SU-DHL-6 (cell line): Measurements from ENCODE around the gene NMT1.

Source experiments
- H2AFZ ChIP-seq: fragments of 200-600 bp; sonication (generic); 2 replicates; pipeline ENCODE4 v1.6.1; 2014; ENCODE audit warnings: low read depth, mild to moderate bottlenecking, moderate library complexity, mixed read lengths, antibody characterized with exemption, low read length; ENCODE audit not compliant: severe bottlenecking
- H3F3A ChIP-seq: fragments of 200-600 bp; shearing (Covaris generic); 2 replicates; pipeline ENCODE4 v1.6.0; 2016; ENCODE audit warnings: antibody characterized with exemption, mild to moderate bottlenecking; ENCODE audit not compliant: insufficient read depth
- H3K27ac ChIP-seq: fragments of 200-600 bp; sonication (generic); 2 replicates; pipeline ENCODE4 v1.5.1; 2016; ENCODE audit warnings: low read depth, mild to moderate bottlenecking, low read length, moderate library complexity, mixed read lengths
- H3K27me3 ChIP-seq: fragments of 200-600 bp; sonication (generic), shearing (Covaris generic); 2 replicates; pipeline ENCODE4 v1.6.0; 2014; ENCODE audit warnings: mild to moderate bottlenecking, low read length
- H3K36me3 ChIP-seq: fragments of 200-600 bp; sonication (generic); 2 replicates; pipeline ENCODE4 v1.6.1; 2014; ENCODE audit warnings: mild to moderate bottlenecking, low read length, mixed read lengths
- H3K4me2 ChIP-seq: fragments of 300-600, 200-600 bp; shearing (Covaris generic), sonication (generic); 2 replicates; pipeline ENCODE4 v1.6.0; 2014; ENCODE audit warnings: low read length, low read depth, mild to moderate bottlenecking; ENCODE audit not compliant: poor library complexity, severe bottlenecking
- H3K4me3 ChIP-seq: fragments of 200-600 bp; sonication (generic); 2 replicates; pipeline ENCODE4 v1.5.1; 2014; ENCODE audit warnings: antibody characterized with exemption, low read length, mild to moderate bottlenecking, mixed read lengths; ENCODE audit not compliant: insufficient read depth, poor library complexity, severe bottlenecking
- H3K79me2 ChIP-seq: fragments of 200-600 bp; sonication (generic); 2 replicates; pipeline ENCODE4 v1.6.1; 2014; ENCODE audit warnings: mild to moderate bottlenecking, low read length, moderate library complexity; ENCODE audit not compliant: insufficient read depth
- H3K9ac ChIP-seq: fragments of 200-600 bp; sonication (generic); 2 replicates; pipeline ENCODE4 v1.7.0; 2014; ENCODE audit warnings: mild to moderate bottlenecking, low read length
- H3K9me2 ChIP-seq: fragments of 200-600 bp; sonication (generic); replicated peaks from 2 replicates; pipeline ENCODE4 v1.6.1; 2014; ENCODE audit warnings: low read length; ENCODE audit not compliant: insufficient read depth
- H3K9me3 ChIP-seq: fragments of 200-600 bp; sonication (generic); 2 replicates; pipeline ENCODE4 v1.6.1; 2014; ENCODE audit warnings: low read length, mixed read lengths; ENCODE audit not compliant: insufficient read depth
- H4K20me1 ChIP-seq: fragments of 200-600 bp; sonication (generic); 2 replicates; pipeline ENCODE4 v1.6.1; 2014; ENCODE audit warnings: low read depth, mild to moderate bottlenecking, antibody characterized with exemption, low read length, moderate library complexity, mixed read lengths
- EZH2phosphoT487 ChIP-seq: fragments of 200-600 bp; sonication (generic), shearing (Covaris generic); conservative IDR thresholded peaks from 2 replicates; pipeline ENCODE4 v1.6.1; 2018; ENCODE audit warnings: mild to moderate bottlenecking, antibody characterized with exemption, low read length, moderate library complexity, mixed read lengths
- TF ChIP-seq, protein P1 (sequence below): fragments of 200-600 bp; sonication (generic); IDR thresholded peaks from one replicate; pipeline ENCODE4 v1.5.1; 2017; ENCODE audit warnings: antibody characterized with exemption, mild to moderate bottlenecking, low read length, moderate library complexity; ENCODE audit not compliant: insufficient read depth, poor library complexity, severe bottlenecking

NMT1 gene

DNA sequence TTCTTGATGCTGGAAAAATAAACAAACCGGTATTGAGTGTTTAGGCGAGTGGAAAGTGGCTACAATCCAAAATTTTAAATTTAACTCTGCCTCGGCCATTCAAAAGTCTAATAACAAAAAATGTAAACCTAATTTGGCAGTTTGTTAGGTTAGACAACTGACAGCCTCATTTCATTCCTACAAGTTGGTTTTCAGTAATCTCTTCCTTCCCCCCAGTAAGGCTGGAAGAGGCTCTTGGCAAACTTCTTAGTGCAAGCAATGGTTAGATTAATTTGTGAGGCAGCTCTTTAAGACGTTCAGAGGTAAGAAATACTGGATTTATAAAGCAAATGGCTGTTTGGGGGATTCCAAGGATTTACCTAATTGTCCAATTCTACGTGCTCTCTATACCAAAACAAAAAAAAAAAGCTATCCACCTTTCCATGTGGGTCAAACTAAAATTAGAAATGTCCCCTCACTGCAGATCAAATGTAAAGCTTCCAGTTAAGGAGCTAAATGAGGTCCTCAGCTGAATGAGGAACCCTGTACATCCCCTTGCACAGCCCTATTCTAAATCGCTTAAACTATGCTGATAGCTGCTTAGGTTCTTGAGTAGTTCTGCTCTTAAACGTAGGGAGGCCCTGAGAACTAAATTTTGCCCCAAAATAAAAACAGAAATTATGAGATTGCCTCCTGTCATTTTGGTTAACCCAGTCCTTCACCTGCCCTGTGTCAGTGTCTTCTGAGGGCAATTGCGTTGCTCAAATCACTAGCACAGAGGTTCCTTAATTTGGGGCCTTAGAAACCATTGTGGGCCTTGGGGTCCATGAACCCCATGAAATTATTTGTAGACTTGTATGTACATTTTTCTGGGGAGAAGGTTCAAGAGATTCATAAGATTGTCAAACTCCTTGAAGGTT, 90.0 kb downstream of the NMT1 start:
- peak overlapping the region; percentile 11 for H3K27ac ChIP-seq
- H3K27me3 ChIP-seq: no peaks in the 10 kb centered on the region
- no peak overlapping the region for H2AFZ ChIP-seq
- H3K9ac ChIP-seq: 0 out of 2 replicates have a peak overlapping the region, but pooled peaks have one; percentile 1
- H3K4me3 ChIP-seq: peak overlapping the region; percentile 17
- no peaks in the 10 kb centered on the region for H3K9me2 ChIP-seq
- H3K36me3 ChIP-seq: no peaks in the 10 kb centered on the region
- peaks cover 19% of the 10 kb centered on the region for H3F3A ChIP-seq
- TF ChIP-seq, protein P1, sequence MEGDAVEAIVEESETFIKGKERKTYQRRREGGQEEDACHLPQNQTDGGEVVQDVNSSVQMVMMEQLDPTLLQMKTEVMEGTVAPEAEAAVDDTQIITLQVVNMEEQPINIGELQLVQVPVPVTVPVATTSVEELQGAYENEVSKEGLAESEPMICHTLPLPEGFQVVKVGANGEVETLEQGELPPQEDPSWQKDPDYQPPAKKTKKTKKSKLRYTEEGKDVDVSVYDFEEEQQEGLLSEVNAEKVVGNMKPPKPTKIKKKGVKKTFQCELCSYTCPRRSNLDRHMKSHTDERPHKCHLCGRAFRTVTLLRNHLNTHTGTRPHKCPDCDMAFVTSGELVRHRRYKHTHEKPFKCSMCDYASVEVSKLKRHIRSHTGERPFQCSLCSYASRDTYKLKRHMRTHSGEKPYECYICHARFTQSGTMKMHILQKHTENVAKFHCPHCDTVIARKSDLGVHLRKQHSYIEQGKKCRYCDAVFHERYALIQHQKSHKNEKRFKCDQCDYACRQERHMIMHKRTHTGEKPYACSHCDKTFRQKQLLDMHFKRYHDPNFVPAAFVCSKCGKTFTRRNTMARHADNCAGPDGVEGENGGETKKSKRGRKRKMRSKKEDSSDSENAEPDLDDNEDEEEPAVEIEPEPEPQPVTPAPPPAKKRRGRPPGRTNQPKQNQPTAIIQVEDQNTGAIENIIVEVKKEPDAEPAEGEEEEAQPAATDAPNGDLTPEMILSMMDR: no peak
- TF ChIP-seq EZH2phosphoT487: no peak
- H4K20me1 ChIP-seq: peaks cover 10% of the 10 kb centered on the region; the same call in 1 of the 2 replicates
- peak overlapping the region; percentile 77 for H3K4me2 ChIP-seq
- H3K9me3 ChIP-seq: no peaks in the 10 kb centered on the region
- no peaks in the 10 kb centered on the region for H3K79me2 ChIP-seq

DNA sequence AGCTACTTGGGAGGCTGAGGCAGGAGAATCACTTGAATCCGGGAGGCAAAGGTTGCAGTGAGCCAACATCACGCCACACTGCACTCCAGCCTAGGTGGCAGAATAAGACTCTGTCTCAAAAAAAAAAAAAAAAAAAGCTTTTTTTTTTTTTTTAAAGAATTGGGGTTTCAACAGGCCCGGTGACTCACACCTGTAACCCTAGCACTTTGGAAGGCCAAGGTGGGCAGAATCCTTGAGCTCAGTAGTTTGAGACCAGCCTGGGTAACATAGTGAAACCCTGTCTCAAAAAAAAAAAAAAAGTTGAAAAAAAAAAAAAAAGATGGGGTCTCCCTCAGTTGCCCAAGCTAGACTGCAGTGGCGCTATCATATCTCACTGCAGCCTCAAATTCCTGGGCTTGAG, 93.9 kb downstream of the NMT1 start:
- Histone ChIP-seq H3K4me3 (no peak overlapping the region), H3K27me3 (no peaks in the 10 kb centered on the region), H3K27ac (no peak overlapping the region), H4K20me1 (peaks cover 10% of the 10 kb centered on the region; the same call in 1 of the 2 replicates), H3K79me2 (peaks cover 5% of the 10 kb centered on the region), H3K36me3 (no peaks in the 10 kb centered on the region), H3K9me2 (no peaks in the 10 kb centered on the region), H3F3A (peaks cover 28% of the 10 kb centered on the region), H3K9me3 (no peaks in the 10 kb centered on the region), H3K4me2 (no peak overlapping the region), H3K9ac (no peak overlapping the region), H2AFZ (no peak overlapping the region)
- TF ChIP-seq EZH2phosphoT487: no peak
- TF ChIP-seq, protein P1: no peak

DNA sequence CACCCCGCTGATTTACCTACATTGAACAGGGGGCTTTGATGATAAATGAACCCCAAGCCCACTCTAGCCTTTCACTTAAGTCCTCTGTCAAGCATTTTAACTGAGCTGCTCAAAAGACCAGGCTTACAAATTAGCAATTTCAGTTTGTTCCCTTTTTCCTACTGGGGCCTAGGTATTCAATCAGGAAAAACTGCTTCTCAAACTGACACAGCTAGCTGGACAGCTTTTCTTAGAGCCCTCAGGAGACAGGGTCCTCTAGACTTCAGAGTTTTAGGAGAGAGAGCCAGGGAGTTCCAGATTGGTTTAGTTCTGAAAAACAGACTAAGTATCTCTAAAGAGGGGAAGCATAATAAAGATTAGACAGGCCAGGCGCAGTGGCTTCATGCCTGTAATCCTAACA, 94.4 kb downstream of the NMT1 start:
- Histone ChIP-seq H3K9me3 (no peaks in the 10 kb centered on the region), H3K79me2 (peaks cover 10% of the 10 kb centered on the region), H3K4me2 (no peak overlapping the region), H3K9me2 (no peaks in the 10 kb centered on the region), H3K4me3 (no peak overlapping the region), H4K20me1 (peaks cover 10% of the 10 kb centered on the region; the same call in 1 of the 2 replicates), H2AFZ (no peak overlapping the region), H3F3A (peaks cover 30% of the 10 kb centered on the region), H3K27me3 (no peaks in the 10 kb centered on the region), H3K27ac (no peak overlapping the region), H3K36me3 (no peaks in the 10 kb centered on the region), H3K9ac (no peak overlapping the region)
- TF ChIP-seq, protein P1: no peak
- TF ChIP-seq EZH2phosphoT487: no peak
